Ammon's horn (tissue), 1 donor: ENCODE measurements around the gene SLC12A9.
A peak's percentile ranks its signal among the peaks of the same experiment; 100 is the strongest.

Experiments
- DNase-seq: peaks from one replicate; pipeline ENCODE4 v3.0.0-alpha.2; 2016; ENCODE audit warnings: low spot score

The SLC12A9 gene

GRCh38 chr7:100864263-100864845, 11.8 kb downstream of the SLC12A9 start:
- no peak for DNase-seq

DNA sequence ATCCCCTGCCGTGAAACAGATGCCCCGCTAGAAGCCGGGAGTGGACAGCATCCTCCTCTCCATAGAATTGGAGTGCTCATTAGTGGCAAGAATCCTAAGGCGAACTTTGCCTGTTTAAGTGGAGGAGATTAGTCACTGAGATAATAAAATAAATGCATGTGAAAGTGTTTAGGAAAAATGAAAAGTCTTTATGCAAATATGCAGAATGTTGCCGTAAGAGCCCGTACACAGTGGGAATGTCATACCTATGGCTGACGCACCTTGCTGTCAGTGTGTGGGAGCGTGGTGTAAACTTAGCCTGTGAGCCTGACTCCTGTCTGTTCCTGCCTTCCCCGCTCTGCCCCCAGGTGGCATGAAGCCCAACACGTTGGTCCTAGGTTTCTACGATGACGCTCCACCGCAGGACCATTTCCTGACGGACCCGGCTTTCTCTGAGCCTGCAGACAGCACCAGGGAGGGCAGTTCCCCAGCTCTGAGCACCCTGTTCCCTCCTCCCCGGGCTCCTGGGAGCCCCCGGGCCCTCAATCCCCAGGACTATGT, 12.9 kb downstream of the SLC12A9 start:
- no peak for DNase-seq

DNA sequence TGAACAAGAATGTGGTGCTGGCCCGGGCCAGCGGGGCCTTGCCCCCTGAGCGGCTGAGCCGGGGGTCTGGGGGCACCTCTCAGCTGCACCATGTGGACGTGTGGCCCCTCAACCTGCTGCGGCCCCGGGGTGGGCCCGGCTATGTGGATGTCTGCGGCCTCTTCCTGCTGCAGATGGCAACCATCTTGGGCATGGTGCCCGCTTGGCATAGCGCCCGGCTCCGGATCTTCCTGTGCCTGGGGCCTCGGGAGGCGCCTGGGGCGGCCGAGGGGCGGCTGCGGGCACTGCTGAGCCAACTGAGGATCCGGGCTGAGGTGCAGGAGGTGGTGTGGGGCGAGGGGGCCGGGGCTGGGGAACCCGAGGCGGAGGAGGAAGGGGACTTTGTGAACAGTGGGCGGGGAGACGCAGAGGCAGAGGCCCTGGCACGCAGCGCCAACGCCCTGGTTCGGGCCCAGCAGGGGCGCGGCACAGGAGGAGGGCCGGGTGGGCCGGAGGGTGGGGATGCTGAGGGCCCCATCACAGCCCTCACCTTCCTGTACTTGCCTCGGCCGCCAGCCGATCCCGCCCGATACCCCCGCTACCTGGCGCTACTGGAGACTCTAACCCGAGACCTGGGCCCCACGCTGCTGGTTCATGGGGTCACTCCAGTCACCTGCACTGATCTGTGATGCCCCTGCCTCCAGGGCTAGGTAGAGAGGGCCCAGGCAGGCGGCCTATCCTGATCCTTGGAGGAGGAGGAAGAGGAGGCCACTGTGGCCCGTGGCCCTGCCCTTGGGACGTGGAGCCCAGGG, 13.6 kb downstream of the SLC12A9 start:
- peak; percentile 87 for DNase-seq

- no peak for DNase-seq
Measured at GRCh38 chr7:100866729-100867039, 14.2 kb downstream of the SLC12A9 start.

GRCh38 chr7:100867040-100867775, 14.7 kb downstream of the SLC12A9 start, which contains the start of gene TRIP6:
Gene TRIP6 (plus strand): TSS chr7:100867387. CDS start chr7:100867498, 111 bp downstream.
- DNase-seq = peak; percentile 88

DNA sequence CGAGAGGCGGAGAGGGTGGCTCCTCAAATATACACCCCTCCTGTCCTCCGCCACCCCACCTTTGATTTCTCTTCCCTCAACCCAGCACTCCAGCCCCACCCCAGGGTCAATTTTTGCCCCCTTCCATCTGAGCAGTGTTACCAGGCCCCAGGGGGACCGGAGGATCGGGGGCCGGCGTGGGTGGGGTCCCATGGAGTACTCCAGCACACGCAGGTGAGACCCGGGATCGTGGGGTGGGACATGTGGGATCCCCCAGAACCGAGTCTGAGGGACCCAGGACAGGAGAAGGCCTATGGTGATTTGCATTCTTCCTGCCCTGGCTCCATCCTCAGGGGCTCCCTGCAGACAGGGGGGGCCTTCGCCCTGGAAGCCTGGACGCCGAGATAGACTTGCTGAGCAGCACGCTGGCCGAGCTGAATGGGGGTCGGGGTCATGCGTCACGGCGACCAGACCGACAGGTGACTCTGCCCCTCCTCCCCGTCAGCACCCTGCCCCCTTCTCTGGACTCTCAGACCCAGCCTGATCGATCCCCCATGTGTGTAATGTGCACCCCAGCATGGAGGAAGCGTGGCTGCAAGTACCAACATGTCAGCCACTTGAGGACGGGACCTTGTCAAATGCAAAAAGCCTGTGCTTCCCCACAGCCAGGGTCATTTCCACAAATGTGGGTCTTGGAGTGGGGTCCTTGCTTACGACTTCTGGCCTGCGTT, 15.4 kb downstream of the SLC12A9 start:
- DNase-seq = no peak

GRCh38 chr7:100873599-100874299, 21.2 kb downstream of the SLC12A9 start:
- no peak for DNase-seq

DNA sequence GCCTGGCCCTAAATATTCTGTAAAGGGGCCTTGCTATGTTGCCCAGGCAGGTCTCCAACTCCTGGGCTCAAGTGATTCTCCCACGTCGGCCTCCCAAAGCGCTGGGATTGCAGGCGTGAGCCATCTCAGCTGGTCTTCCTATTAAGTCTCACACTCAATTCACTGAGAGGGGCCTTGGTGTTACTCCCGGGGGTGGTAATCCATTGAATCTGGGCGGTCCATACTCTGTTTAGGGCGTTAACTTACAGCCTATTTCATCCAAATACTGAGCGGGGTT, 21.7 kb downstream of the SLC12A9 start:
- DNase-seq = no peak

GRCh38 chr7:100874577-100875355, 22.3 kb downstream of the SLC12A9 start, which contains the start of gene SRRT:
Gene SRRT (plus strand): TSS chr7:100875103. CDS start chr7:100875591, 488 bp downstream.
- peak; percentile 99 for DNase-seq

- DNase-seq = no peak
Measured at GRCh38 chr7:100875356-100875751, 22.8 kb downstream of the SLC12A9 start.

DNA sequence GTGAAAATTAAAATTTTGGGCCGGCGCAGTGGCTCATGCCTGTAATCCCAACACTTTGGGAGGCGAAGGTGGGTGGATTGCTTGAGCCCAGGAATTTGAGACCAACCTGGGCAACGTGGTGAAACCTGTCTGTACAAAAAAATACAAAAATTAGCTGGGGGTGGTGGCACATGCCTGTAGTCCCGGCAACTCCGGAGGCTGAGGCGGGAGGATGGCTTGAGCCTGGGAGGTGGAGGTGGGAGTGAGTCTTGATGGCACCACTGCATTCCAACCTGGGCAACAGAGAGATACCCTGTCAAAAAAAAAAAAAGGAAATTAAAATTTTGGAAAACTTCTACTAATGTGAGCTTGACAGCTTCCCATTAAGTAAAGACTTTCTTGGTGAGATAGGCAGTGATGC, 25.5 kb downstream of the SLC12A9 start:
- DNase-seq = no peak

- no peak for DNase-seq
Measured at GRCh38 chr7:100878685-100879084, 26.2 kb downstream of the SLC12A9 start.

GRCh38 chr7:100879685-100880261, 27.3 kb downstream of the SLC12A9 start:
- DNase-seq = peak; percentile 71

DNA sequence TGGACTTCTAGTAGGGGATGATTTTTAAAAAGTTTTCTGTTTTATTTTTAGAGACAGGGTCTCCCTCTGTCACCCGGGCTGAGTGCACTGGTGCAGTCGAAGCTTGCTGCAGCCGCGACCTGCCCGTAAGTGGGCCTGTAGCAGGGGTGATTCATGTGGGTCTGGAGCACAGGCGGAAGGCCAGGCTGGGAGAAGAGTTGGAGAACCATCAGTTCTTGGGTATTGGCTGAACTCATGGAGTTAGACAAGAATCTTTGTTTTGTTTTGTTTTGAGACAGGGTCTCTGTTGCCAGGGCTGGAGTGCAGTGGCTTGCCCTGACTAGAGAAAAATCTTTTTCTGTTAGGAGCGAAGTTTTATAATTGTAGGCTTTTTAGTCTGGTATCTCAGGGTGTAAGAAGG, 28.1 kb downstream of the SLC12A9 start:
- DNase-seq = peak; percentile 51

GRCh38 chr7:100881136-100881535, 28.6 kb downstream of the SLC12A9 start:
- DNase-seq = no peak

DNA sequence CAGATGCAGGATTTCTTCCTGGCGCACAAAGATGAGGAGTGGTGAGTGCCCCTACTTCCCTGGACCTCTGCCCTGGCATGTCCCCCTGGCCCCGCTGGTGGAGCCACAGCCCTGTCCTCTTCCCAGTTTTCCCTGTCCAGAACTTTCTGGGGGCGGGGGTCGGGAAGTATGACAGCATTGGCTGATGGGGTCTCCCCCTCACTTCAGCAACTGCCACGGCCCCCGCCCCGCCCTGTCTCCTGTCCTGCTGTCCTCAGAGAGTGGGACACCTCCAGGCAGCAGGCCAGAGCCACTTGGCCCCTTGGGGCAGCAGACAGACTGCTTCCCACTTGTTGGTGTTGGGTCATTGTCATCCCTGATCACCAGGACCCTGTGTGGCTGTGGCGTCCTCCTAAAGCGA, 29.7 kb downstream of the SLC12A9 start:
- no peak for DNase-seq

DNA sequence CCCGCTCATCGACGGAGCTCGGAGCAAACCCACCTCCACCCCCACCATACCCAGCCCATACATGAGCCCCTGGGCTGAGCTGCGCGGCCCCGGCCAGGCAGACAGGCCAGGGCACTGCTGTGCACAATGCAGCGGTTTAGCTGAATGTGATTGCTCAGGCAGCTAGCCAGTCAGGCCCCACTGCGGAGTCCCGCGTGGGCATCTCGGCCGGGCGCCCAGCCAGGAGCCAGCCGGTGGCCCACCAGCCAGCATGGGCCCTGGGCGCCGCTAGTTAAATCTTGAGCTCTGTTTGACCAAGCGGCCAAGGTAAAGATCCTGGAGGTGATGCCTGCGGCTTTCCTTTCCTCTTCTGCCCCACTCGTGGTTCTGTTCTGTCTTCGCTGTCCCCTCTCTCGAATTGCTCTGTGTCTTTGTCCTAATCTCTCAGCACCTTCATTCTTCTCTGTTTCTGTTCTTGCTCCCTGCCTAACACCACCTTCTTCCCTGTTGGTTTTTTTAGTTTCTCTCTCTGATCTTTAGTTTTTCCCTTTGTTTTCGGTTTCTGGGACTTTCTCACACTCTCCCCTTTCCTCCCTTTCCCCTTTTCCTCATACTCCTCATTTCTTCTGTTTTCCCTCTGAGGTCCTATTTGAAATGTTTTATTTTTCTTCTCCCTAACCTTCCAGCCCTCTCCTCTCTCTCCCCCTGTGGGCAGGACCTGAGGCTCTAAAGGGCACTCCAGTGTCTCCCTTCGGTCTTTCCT, 30.4 kb downstream of the SLC12A9 start:
- no peak for DNase-seq

GRCh38 chr7:100884736-100885439, 32.4 kb downstream of the SLC12A9 start:
- no peak for DNase-seq
